GM18858 (cell line): ENCODE data around the gene CDK11A.
A peak's percentile ranks its signal among the peaks of the same experiment; 100 is the strongest.
"Not testable (repeated sequence)": the region's sequence is repeated elsewhere in the genome, so short reads cannot be mapped to it uniquely, and the experiment has no call there.

Experiments used
- ATAC-seq: cut with Tn5 transposase; IDR thresholded peaks from one replicate; pipeline ENCODE4 v1.9.1; 2021; ENCODE audit not compliant: unreplicated experiment

CDK11A gene

DNA sequence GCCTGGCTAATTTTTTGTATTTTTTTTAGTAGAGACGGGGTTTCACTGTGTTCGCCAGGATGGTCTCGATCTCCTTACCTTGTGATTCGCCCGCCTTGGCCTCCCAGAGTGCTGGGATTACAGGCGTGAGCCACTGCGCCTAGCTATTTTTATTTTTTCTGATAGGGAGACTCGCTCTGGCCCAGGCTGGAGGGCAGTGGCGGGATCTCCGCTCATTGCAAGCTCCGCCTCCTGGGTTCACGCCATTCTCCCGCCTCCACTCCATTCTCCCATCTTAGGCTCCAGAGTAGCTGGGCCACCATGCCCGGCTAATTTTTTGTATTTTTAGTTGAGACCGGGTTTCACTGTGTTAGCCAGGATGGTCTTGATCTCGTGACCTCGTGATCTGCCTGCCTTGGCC lies 1.9 kb upstream of the CDK11A start:
- ATAC-seq: not testable (repeated sequence)

DNA sequence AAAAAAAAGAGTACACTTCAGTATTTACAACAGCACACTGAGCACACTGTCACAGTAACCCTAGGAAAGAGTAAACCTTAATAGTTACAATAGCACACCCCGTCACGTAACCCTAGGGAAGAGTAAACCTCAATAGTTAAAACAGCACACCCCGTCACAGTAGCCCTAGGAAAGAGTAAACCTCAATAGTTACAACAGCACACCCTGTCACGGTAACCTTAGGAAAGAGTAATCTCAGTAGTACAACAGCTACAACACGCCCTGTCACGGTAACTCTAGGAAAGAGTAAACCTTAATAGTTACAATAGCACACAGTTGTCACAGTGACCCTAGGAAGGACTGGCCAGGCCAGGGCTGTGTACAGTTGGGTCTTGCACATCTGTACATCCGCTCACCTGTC lies 3.0 kb downstream of the CDK11A start:
- ATAC-seq: no peak

DNA sequence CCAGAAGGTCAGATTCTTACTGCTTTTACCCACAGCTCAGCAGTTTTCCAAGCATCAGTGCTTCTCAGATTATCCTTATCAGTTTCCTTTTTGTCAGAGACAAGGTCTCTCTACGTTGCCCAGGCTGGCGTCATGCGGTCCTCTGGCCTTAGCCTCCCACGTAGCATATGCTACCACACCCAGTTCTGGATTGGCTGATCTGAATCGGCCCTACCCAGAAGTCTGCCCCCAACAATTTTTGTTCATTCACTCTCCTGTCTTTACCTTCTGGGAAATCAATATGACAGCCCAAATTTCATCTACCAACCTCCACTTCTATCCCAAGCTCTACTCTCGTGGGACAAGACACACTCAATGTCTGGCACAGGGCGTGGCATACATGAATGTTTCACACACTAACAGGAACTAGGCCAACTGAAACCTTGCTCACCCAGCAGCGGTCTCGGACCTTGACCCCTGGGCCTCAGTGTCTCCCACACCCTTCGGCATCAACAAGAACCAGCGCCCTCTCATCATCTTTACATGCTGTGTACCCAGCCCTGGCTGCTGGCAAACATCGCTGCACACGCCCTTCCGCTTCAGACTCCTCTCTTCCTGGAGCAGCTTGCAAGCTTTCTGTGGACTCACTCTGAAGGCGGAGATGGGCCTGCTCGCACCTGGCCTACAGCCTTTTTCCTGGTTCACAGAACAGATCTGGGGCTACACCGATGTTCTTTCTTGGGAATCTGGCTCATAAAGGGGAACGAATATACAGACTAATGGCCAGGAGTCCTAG lies 8.9 kb downstream of the CDK11A start:
- ATAC-seq: not testable (repeated sequence)

DNA sequence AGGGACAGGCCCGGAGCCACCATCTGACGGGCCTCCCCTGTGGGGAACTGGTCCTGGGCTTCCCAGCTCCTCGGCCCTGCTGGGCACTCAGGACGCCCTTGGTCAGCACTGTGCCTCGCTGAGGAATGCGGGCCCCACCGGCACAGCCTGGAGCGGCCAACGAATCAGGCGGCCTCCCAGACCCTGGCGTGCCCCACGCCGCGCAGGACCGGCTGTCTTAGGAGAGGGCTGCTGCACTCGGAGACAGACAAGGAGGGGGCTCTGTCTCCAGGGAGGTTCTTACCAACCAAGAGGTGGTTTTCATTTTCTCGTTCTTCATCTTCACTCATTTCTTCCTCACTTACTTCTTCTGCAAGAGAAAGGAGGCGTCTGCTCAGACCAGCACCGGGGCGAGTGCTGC lies 16.3 kb downstream of the CDK11A start:
- ATAC-seq: not testable (repeated sequence)

GRCh38 chr1:1707241-1707640 lies 16.9 kb downstream of the CDK11A start:
- not testable (repeated sequence) for ATAC-seq

DNA sequence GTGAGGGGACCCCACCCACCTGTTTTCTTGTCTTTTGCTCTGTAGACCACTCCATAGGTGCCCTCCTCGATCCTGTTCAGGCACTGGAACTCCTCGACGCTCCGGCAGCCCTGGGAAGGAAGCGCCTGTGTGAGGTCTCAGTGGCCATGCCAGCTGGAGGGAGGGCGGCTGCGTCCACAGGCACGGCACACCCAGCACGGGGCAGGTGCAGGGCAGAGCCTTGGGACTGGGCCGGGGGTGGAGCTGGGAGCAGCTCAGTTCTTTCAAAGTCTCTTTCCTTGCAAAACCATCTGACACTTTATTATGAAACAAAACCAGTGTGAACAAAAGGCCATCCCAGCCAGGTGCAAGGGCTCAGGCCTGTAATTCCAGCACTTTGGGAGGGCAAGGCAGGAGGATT lies 18.5 kb downstream of the CDK11A start:
- not testable (repeated sequence) for ATAC-seq

- not testable (repeated sequence) for ATAC-seq
Measured at GRCh38 chr1:1704284-1704957, 19.7 kb downstream of the CDK11A start.

DNA sequence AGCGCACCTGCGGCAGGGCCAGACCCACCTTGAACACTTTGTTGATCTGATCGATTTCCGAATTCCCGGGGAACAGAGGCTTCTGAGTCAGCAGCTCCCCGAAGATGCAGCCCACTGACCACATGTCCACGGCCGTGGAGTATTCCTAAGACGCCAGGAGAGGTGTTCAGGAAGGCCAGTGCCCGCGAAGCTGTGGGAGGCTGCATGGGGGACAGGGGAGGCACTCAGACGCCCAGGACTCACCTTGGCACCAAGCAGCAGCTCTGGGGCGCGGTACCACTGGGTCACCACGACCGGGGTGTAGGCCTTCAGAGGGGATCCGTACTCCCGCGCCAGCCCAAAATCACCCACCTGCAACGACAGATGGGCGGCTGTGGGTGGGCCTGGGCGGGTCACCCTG lies 20.4 kb downstream of the CDK11A start:
- ATAC-seq: no peak

GRCh38 chr1:1702506-1702905 lies 21.7 kb downstream of the CDK11A start:
- ATAC-seq: not testable (repeated sequence)

GRCh38 chr1:1700557-1700956 lies 23.6 kb downstream of the CDK11A start:
- ATAC-seq: not testable (repeated sequence)

DNA sequence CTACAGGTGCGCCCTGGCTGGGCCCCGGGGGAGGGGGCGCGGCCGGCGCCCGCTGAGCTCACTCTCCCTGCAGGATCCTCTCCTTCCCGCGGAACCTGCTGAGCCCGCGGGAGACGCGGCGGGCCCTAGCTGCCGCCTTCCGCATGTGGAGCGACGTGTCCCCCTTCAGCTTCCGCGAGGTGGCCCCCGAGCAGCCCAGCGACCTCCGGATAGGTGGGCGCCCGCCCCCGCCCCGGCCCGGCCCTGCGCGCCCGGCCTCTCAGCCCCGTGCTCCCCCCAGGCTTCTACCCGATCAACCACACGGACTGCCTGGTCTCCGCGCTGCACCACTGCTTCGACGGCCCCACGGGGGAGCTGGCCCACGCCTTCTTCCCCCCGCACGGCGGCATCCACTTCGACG lies 24.1 kb downstream of the CDK11A start:
- ATAC-seq: not testable (repeated sequence)

DNA sequence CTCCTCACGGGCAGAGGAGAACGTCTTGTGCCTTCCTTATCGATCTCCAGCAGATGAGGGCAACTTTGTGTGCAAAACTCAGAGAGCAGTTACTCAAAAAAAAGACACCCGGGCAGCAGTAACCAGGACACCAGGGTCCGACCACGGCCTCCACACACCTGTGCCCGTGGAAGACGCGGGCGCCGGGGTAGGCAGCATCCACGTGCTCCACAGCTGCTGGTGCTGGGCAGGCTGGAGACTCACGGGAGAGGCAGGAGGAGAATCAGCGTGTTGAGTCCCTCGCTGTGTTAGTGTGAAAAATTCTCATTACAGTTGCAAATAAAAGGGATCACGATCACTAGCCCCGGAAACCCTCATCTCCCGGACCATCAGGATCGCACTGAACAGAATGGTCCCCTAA lies 25.1 kb downstream of the CDK11A start:
- not testable (repeated sequence) for ATAC-seq

GRCh38 chr1:1697358-1698183 lies 26.6 kb downstream of the CDK11A start:
- ATAC-seq: not testable (repeated sequence)

GRCh38 chr1:1696431-1697357 lies 27.5 kb downstream of the CDK11A start:
- ATAC-seq: not testable (repeated sequence)

DNA sequence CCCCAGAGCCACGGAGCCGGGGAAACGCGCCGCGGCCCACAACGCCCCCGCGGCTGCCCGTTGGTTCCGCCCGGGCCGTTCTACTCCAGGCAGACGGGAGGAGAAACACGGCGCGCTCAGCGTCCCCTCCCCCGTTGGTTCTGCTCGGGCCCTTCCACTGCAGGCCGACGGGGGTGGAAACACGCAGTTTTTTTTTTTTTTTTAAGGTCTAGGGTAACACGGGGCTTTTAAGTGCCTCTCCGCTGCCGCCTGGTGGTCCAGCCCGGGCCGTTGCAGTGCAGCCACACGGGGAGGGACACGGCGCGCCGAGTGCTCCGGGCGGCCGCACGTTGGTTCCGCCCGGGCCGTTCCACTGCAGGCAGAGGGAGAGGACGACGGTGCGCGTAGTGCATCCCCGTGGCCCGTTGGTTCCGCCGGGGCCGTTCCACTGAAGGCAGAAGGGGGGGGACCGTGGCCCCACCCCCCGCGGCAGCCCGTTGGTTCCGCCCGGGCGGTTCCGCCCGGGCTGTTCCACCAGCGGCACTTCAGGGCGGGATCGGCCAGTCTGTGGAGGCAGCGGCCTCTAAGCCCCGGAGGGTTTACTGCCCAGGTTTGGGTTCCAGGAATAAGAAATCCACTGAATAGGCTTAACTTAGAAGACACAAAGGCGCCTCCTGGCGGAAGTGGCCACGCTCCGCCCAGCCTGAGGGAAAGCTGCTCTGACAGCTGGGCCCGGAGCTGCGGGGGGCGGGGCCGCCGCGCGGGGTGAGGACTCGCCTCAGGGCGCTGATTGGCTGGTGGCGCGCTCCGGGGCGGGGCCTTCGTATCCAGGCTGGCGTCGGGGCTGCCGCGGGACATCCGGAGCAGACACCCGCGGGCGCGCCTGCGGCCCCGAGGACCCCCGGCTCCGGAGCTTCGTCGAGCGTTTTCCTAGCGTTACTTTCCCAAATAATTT lies 31.2 kb downstream of the CDK11A start, which contains the start of gene SLC35E2B:
SLC35E2B (minus strand) TSS at position 82 of the 934 bp plus-strand sequence. CDS start 16,096 bp downstream, outside the sequence.
- ATAC-seq: peak; percentile 60

DNA sequence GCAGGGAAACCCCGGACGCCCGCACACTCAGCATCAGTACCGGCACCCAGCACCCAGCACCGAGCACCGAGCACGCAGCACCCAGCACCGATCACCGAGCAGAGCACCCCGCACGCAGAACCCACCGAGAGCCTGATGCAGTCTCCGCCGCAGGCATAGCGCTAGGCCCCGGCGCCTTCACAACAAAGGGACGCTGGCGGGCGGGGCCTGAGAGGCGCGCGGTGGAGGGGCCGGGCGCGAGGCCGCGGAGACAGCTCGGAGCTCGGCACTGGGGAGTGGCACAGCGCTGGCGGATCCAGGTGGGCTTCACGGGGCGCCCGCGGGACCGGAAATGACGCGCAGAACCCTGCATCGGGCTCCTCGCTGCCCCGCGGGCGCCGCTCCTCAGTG lies 31.8 kb downstream of the CDK11A start:
- ATAC-seq: peak; percentile 28

DNA sequence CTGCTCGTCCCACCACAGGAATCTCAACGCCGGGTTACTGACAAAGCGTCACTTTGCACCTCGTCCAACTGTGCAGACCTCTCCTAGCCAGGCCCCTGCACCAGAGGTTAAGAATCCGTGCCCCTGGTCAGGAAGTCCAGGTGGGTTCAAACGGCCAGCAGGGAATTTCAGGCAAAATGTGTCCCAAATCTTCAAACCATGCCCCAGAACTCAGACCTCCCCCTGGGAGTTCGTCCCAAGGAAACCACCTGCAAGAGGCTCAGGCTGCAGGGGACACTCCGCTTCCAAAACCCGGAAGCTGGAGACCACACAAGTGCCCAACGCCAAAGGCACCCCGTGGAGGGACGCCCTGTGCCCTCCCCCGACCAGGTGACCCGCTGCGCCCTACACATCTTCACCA lies 32.7 kb downstream of the CDK11A start:
- not testable (repeated sequence) for ATAC-seq

DNA sequence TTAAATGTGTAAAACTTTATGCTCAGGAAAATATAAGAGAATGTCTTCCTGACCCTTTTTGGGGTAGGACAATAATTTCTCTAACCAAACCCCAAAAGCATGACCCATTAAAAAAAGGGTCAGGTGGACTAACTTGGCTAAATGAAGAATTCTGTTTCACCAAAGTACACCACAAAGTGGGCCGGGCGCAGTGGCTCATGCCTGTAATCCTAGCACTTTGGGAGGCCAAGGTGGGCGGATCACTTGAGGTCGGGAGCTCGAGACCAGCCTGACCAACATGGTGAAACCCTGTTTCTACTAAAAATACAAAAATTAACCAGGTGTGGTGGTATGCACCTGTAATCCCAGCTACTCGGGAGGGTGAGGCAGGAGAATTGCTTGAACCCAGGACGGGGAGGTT lies 34.6 kb downstream of the CDK11A start:
- ATAC-seq: not testable (repeated sequence)

- ATAC-seq: no peak
Measured at GRCh38 chr1:1687846-1688245, 36.3 kb downstream of the CDK11A start.
